Measurements from ENCODE around the gene EPHB4. TPM values are rescaled to one million over a fixed set of nuclear protein-coding genes. Genes with fewer than 3 reads are reported as not detected.

Gene EPHB4
- total RNA-seq, 1 experiment from 2014 or later: 135 TPM

DNA sequence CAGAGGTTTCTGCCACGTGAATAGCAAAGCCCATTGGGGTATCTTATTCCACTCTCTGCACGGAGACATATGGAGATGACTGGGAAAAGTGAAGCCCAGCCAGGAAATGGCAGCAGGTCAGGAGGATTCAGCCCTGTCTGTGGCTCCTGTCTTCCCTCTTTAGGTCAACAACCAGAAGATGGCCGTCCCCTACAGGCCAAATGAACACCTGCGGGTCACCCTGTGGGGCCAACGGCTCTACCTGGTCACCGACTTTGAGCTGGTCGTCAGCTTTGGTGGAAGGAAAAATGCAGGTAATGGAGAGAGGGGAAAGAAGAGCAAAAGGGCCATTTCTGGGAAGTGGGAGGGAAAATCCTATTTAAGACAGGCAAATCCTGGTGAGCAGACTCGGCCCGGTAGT is 38.3 kb downstream of the EPHB4 start:
- Mint-ChIP-seq H3K4me1 (peaks cover 6 to 22% of the 10 kb centered on the region in 2 experiments), H3K36me3 (ENCODE audit: insufficient read depth in 1 of 3, low read depth in 3 of 3) (peaks cover 0 to 5% (median 2%) of the 10 kb centered on the region in 3 experiments; a peak in 2 of 7 replicates), H3K27ac (peak overlapping the region in 2 of 3 experiments; percentile 15 to 66; a peak in 2 of 7 replicates), H3K9me3 (peaks cover 6% of the 10 kb centered on the region in 2 experiments; a peak in 4 of 5 replicates), H3K4me3 (no peak overlapping the region), H3K27me3 (ENCODE audit: low read depth) (peaks cover 7% of the 10 kb centered on the region)
- Histone ChIP-seq H2BK5ac (ENCODE audit: insufficient read length, low read length) (no peak overlapping the region), H4K20me1 (ENCODE audit: control insufficient read depth, insufficient read depth, insufficient read length) (no peaks in the 10 kb centered on the region), H3K56ac (ENCODE audit: insufficient read length, low read depth, low read length) (no peak overlapping the region), H2AFZ (ENCODE audit: low read length) (no peak overlapping the region), H3K23ac (ENCODE audit: insufficient read length, low read depth, low read length) (no peak overlapping the region), H3K27me3 (ENCODE audit: insufficient read depth, low read length) (no peaks in the 10 kb centered on the region), H3K18ac (ENCODE audit: insufficient read length, low read depth, low read length) (no peak overlapping the region), H2BK15ac (ENCODE audit: low read depth, low read length) (no peak overlapping the region), H2AK5ac (ENCODE audit: insufficient read length, low read length) (no peak overlapping the region), H3K23me2 (ENCODE audit: insufficient read length, low read depth, low read length, poor library complexity, severe bottlenecking) (no peaks in the 10 kb centered on the region), H4K5ac (ENCODE audit: insufficient read length, low read depth, low read length) (no peak overlapping the region), H4K91ac (ENCODE audit: insufficient read length, low read depth, low read length) (no peak overlapping the region), H3K4ac (ENCODE audit: low read depth, low read length) (no peak overlapping the region), H3K27ac (ENCODE audit: insufficient read length, low read depth, low read length) (no peak overlapping the region), H3K4me2 (ENCODE audit: insufficient read depth, insufficient read length, low read length) (no peak overlapping the region), H2BK12ac (ENCODE audit: insufficient read length, low read depth, low read length) (no peak overlapping the region), H3T11ph (ENCODE audit: low read length) (no peak overlapping the region), H3K4me1 (ENCODE audit: insufficient read depth, low read length) (peaks cover under 1% of the 10 kb centered on the region; the same call in 1 of the 2 replicates), H3K79me1 (ENCODE audit: insufficient read depth, low read depth, low read length, poor library complexity, severe bottlenecking) (no peaks in the 10 kb centered on the region), H4K8ac (replicated peaks; ENCODE audit: insufficient read length, low read depth, low read length) (no peak overlapping the region), H3K9ac (ENCODE audit: extremely low read depth, insufficient read length, low read length) (no peak overlapping the region), H2BK20ac (ENCODE audit: low read depth, low read length, poor library complexity, severe bottlenecking) (no peak overlapping the region), H3K14ac (ENCODE audit: insufficient read depth, low read length) (no peak overlapping the region), H3K9me3 (ENCODE audit: control insufficient read depth, low read depth, low read length) (no peaks in the 10 kb centered on the region), H3K79me2 (ENCODE audit: insufficient read depth, low read length) (no peaks in the 10 kb centered on the region), H2BK120ac (ENCODE audit: low read depth, low read length, poor library complexity, severe bottlenecking) (no peak overlapping the region)
- TF ChIP-seq, protein P1, sequence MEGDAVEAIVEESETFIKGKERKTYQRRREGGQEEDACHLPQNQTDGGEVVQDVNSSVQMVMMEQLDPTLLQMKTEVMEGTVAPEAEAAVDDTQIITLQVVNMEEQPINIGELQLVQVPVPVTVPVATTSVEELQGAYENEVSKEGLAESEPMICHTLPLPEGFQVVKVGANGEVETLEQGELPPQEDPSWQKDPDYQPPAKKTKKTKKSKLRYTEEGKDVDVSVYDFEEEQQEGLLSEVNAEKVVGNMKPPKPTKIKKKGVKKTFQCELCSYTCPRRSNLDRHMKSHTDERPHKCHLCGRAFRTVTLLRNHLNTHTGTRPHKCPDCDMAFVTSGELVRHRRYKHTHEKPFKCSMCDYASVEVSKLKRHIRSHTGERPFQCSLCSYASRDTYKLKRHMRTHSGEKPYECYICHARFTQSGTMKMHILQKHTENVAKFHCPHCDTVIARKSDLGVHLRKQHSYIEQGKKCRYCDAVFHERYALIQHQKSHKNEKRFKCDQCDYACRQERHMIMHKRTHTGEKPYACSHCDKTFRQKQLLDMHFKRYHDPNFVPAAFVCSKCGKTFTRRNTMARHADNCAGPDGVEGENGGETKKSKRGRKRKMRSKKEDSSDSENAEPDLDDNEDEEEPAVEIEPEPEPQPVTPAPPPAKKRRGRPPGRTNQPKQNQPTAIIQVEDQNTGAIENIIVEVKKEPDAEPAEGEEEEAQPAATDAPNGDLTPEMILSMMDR (conservative IDR thresholded peaks at IDR 0.05): peak; percentile 59; the same call in 2 of the 3 replicates
- peak; percentile 75 for DNase-seq
- no CpG with 5 or more reads among the region's 9 CpGs for WGBS (ENCODE audit: extremely low coverage, insufficient read length, low lambda C conversion rate)
